Measurements from ENCODE around the gene ASB2.

ASB2 gene

DNA sequence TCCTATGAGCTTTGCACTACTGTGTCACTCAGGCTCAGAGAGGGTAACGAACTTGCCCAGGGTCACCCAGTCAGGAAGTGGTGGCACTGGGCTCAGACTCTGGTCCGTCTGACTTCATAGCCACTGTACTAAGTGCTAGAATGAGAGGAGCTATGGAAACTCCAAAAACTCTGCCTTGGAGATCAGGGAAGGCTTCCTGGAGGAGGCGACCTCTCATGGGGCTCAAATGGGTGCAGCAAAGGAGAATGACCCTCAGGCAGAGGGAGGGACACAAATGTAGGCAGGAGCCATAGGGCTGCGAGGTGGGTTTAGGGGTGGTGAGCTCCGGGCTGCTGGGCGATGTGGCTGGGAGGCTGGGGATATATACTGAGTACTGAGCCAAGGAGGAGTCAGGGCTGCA is 23.9 kb upstream of the ASB2 start:
- DNase-seq (ENCODE audit: low read depth), result no peak

- no peak for DNase-seq (ENCODE audit: low read depth)
Measured at GRCh38 chr14:93999573-93999972, 23.2 kb upstream of the ASB2 start.

DNA sequence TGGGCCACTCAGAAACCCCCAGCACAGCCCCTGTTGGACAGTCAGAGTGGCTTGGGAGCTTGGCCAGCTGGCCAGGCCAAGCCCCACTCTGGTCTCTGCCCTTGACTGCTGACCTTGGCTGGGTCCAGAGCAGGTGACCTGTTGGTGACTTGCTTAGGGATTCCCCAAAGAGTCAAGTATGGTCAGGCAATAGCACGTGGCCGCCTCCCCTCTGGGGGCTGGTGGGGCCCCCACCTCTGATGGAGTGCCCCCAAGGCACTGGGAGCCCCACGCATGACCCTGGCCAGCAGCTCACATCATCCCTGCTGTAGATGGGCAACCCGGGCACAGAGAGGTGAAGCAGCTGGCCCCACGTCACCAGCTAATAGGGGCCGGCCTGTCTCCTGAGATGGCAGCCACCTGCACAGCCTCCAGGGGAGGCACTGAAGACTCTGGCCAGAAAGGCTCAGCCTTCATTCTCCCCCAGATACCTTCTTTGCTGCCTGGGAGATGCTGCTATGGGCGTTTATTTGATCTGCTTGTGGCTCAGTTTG is 22.6 kb upstream of the ASB2 start:
- DNase-seq (ENCODE audit: low read depth), result no peak

GRCh38 chr14:93997916-93998870 is 21.8 kb upstream of the ASB2 start:
- DNase-seq (ENCODE audit: low read depth), result no peak

DNA sequence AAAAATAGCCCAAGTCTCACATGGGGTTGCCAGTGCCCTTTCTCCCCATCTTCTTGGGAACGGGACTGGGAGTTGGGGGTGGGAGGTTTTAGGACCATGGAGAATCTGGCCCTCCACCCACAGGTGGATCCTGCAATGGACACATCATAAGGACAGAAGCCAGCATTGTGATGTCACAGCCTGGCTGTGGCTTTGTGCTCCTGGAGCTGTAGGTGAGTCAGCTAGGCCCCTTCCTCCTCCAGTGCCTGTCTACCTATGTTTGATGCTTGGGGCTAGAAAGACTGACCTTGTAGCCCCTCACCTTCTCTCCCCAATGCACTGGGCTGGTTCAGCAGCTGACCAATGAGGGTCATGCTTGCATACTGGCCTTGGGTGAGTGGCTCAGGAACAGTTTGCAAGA is 20.7 kb upstream of the ASB2 start, which contains the start of gene CCDC197:
CCDC197 (plus strand) TSS at position 220 of the 400 bp plus-strand sequence. CDS start 831 bp downstream, outside the sequence.
- DNase-seq (ENCODE audit: low read depth), result no peak

GRCh38 chr14:93996130-93996695 is 19.8 kb upstream of the ASB2 start:
- DNase-seq (ENCODE audit: low read depth), result no peak

DNA sequence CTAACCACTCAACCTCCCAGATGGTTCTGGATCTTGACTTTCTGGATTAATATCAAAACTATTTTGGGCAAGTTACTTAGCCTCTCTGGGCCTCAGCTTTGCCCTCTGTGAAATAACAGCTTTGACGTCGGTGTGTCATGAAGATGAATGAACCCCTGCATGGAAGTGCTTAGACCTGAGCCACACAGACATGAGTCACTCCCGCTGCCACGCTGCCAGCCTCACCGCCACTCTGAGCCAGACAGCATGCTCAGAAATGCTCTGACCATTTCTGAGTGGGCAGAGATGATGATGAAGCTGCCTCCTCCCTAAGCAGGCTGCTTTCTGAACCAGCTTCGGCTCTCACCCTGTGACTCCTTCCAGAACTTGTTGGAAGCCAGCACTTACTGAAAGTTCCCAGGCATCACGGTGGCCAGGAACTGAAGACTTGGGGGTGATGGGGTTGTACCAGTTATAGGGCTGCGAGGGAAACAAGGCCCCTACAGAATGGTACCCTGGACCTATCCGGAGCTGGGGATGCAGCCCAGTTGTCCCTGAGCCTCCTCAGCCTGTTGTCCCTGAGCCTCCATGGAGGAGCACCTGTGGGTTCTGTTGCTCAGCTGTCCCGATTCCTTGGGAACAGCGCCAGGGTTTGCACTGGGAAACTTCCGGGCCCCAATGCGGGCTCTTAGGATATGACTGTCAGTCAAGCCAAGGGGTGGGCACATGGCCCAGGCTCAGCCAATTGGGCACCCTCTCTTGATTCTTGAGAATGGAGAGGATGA is 18.7 kb upstream of the ASB2 start:
- no peak for DNase-seq (ENCODE audit: low read depth)

GRCh38 chr14:93993382-93993781 is 17.0 kb upstream of the ASB2 start:
- no peak for DNase-seq (ENCODE audit: low read depth)

DNA sequence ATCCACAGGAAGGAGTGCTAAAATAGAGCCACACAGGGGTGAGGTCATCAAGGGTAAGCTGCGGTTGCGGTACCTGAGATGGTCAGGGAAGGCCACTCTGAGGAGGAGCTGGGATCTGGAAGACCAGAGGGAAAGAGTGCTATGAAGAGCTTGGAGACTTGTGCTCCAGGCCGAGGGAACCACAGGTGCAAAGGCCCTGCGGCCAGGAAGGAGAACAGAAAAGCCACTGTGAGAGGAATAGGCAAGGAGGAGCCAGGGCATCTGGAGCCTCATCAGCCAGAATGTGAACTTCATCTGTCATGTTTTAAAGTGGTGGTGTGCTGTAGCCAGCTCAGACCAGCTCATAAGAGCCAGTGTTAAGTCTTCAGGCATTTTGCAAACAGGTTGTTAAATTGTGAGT is 15.3 kb upstream of the ASB2 start:
- no peak for DNase-seq (ENCODE audit: low read depth)

- DNase-seq (ENCODE audit: low read depth), result no peak
Measured at GRCh38 chr14:93991212-93991611, 14.8 kb upstream of the ASB2 start.

- DNase-seq (ENCODE audit: low read depth), result no peak
Measured at GRCh38 chr14:93989939-93990338, 13.6 kb upstream of the ASB2 start.

GRCh38 chr14:93987815-93988476 is 11.6 kb upstream of the ASB2 start:
- DNase-seq (ENCODE audit: low read depth), result no peak

DNA sequence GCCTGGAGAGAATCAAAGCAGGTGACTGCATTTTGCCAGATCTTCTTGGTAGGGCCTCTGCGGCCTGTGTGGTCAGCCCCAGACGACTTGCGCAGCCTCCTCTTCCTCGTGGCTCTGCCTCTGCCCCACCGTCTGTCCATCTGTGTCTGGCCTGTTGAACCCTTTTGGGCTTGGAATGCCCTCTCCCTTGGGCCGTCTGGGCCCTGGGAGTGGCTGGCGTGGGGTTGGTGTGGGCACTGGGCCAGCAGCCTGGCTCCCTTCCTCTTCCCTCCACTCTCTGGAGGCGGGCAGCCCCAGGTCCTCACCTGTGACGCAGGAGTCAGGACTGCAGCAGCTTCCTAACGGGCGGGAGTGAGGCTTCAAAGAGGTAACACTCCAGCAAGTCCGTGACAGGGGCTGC is 11.0 kb upstream of the ASB2 start:
- no peak for DNase-seq (ENCODE audit: low read depth)

DNA sequence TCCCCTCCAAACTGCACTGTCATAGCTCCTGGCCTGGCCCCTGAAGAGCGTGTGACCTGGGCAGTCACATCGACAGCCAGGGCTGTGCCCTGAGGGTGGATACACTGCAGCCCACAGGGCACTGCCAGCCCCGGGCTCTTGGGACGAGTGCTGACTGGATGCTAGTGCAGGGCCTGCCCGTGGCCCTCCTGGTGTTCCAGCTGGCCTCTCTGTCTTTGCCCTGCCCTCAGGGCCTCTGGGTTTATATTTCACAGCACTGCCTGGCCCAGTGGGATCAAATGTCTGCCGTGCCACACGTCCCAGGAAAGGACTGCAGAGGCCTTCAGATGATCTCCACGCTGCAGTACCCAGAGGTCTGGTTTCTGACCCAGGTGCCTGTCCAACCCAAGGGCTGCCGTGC is 10.6 kb upstream of the ASB2 start:
- no peak for DNase-seq (ENCODE audit: low read depth)

DNA sequence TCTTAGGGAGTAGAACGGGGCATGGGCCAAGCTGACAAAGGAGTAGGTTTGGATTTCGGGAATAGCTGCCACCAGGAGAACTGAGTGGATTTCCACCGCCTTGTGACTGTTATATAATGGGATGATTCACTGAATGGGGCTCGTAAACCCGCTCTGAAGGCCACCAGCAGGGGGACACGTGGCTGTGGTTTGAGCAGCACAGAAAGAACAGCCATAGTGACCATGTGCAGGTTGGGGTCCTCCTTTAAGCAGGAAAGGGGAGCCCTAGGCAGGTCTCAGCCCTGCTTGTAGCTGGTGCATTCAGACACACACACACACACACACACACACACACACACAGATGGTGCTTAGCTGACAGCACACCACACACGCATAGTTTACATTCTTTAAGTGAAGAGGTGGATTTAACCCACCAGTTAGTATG is 8.6 kb upstream of the ASB2 start:
- no peak for DNase-seq (ENCODE audit: low read depth)

DNA sequence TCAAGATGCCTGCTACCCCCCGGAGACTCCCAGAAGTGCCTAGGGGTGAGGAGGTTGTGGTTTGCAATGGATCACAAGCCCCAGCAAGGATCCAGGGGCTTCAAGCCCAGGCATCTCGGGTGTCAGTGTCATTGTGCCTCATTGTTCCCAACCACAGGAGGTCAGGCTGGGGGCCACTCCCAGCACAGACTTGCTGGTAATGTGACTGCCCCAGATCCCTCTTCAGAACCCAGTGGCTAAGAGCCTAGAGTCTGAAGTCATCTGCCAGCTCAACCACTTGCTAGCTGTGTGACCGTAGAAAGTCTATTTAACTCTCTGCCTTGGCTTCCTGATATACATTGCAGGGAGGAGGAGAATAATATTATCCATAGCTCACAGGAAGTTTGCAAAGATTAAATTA is 7.7 kb upstream of the ASB2 start:
- no peak for DNase-seq (ENCODE audit: low read depth)

GRCh38 chr14:93982230-93983007 is 6.0 kb upstream of the ASB2 start:
- DNase-seq (ENCODE audit: low read depth), result no peak

DNA sequence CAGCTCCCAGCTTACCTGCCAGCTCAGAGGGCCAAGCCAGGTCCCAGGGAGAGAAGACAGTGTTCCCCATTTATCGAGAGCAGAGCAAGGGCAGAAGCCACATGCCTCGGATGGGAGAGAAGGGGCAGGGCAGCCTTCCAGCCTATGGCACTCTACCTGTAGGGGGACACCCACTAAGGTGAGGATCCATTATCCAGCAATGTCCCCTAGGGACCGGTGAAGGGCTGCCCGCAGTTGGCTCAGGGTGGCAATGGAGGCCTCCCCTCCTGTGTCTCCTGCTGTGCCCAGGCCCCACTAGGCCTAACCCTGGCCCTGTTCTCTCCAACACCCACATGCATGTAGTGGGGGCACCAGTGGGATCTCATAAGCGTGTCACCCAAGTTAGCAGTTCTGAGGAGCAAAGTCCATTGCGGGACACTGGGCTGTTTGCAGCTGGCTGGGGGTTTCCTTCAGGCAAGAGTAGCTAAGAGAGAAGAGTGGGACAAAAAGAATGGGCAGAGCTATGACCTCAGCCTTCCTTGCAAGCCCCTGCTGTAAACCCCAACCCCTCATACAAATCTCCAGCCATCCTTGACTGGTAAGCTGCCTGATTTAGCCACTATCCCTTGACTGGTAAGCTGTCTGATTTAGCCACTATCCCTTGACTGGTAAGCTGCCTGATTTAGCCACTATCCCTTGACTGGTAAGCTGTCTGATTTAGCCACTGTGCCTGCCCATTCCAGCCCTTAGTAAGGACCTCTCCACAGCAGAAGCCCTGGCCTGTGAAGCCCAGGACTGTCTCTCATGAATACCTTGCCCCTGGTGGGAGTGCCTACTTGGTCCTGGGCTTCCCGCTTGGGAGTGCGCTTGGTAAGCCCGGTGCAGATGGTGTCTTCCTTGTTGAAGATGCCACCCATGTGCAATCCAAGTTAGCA is 5.2 kb upstream of the ASB2 start:
- no peak for DNase-seq (ENCODE audit: low read depth)

GRCh38 chr14:93980456-93981201 is 4.3 kb upstream of the ASB2 start:
- no peak for DNase-seq (ENCODE audit: low read depth)

All from stimulated activated CD8-positive, alpha-beta memory T cell treated with anti-CD3 and anti-CD28 coated beads, Interleukin-7, amount 100 ng/mL, for 24 hours (primary cell).